GM19035 (cell line): ENCODE measurements around the gene MYH14.

Source experiments
- ATAC-seq: cut with Tn5 transposase; IDR thresholded peaks from one replicate; pipeline ENCODE4 v1.9.1; 2021; ENCODE audit not compliant: unreplicated experiment

Gene MYH14

DNA sequence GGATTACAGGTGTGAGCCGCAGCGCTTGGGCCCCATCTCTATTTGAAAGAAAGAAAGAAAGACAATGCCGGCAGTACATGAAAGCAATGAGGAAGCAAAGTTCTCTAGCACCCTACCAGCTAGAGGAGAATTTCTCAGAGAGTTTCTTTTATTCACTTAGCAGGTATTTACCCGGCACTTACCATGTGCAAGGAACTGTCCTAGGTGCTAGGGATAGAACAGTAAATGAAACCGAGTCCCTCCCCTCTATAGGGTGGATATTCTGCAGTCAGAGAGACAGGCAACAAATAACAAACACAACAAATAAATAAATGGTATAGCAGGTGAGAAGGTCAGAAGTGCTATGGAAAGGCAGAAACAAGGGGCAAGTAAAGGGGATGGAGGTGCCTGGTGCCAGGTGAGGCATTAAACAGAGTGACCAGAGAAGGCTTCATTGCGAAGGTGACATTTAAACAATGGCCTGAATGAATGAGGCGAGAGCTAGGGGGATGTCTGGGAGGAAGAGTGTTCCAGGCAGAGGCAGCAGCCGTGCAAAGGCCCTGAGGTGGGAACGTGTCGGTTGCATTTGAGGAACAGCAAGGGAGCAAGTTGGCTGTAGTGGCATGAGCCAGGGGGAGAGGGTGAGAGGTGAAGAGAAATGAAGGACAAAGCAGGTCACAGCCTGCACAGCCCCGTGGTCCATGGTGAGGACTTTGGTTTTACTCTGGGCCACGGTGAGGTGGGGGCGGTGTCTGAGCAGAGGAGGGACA, 10.8 kb upstream of the MYH14 start:
- ATAC-seq: no peak

DNA sequence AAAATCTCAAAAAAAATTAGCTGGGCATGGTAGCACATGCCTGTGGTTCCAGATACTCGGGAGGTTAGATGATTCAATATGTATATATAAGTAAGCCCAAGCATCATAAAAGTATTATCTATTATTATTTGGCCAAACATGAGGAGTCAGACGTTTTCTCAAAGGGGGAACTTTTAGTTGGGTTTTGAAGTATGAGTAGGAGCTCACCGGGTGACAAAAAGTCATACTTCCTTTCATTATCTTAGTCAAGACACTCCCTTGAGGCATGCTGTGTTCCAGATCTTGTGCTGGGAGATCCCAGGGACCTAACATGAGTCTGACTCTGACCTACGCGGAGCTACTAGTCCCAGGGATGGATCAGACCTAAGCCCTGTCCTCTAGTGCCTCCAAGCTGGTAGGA, 8.2 kb upstream of the MYH14 start:
- no peak for ATAC-seq

DNA sequence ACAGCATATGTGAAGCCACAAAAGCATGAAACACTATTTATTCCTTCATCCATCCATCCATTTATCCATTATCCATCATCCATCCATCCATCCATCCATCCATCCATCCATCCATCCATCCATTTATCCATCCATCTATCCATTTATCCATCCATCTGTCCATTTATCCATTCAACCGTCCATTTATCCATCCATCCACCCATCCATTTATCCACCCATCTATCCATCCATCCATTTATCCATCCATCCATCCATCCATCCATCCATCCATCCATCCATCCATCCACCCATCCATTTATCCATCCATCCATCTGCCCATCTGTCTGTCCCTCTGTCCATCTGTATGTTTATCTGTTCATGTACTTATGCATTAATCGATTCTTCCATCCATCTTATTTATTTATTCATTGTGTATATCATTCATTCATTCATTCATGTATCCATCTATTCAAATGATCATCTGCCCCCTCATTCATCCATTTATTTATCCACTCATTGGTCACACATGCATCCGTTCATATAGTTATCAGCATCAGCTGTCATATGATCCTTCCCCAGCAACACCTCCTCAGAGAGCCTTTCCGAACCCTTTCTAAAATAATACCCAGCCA, 7.0 kb upstream of the MYH14 start:
- no peak for ATAC-seq

DNA sequence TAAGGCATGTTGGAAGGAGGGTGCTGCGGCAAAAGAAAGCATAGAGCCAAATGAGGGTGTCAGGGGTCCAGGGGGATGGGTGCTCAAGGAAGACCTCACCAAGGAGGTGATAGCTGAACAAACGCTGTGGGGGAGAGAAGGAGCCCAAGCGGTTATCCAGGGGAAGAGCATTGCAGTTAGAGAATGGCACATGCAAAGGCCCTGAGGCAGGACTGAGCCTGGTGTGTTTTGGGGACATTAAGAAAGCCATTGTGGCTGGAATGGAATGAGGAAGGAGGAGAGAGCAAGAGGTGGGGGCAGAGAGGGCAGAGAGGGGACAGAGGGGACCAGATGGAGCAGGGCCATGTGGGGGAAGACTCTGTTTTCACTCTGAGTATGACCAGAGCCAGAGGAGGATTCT, 6.1 kb upstream of the MYH14 start:
- ATAC-seq: no peak

DNA sequence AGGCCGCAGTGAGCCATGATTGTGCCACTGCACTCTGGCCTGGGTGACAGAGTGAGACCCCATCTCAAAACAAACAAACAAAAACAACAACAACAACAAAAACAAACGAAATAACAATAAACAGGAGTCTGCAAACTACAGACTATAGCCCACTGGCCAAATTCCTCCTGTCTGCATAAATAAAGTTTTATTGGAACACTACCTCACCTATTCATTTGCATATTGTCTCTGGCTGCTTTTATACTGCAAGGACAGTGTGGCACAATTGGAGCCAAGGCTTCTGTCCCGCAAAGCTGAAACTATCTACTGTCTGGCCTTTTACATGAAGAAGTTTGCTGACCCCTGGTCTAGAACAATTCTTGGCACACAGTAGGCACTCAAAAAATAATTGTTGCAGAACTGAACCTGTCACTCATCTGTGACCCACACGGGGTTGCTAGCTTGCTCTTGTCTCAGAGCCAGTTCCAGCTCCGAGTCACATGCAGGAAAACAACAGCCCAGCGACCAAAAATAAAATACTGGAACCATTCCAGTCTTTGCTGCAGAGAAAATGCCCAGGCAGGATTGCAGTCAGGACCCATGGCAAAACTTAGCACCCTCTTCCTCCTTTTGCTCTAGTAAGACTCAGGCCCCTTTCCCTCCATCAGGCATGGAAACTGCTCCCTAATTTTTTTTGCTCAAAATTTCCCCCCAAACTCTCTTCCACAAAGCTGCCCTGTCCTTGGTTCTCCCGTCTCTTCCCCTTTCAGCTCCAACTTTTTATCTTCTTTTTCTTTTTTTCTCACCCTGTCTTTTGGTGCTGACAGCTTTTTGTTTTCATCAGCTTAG, 4.8 kb upstream of the MYH14 start:
- no peak for ATAC-seq

DNA sequence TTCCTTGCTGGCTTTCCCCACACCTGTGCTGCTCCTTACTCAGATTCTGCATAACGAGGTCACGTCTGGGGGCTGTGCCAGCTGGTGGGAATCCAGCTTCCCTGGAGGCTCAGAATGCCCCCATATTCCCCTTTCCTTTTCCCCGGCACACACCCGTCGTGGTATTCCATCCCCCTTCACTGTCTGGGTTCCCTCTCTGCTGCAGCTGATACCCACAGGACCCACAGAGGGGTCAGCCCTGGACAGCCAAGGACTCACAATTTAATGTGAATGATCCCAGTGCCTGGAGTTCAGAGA, 4.2 kb upstream of the MYH14 start:
- ATAC-seq: no peak

DNA sequence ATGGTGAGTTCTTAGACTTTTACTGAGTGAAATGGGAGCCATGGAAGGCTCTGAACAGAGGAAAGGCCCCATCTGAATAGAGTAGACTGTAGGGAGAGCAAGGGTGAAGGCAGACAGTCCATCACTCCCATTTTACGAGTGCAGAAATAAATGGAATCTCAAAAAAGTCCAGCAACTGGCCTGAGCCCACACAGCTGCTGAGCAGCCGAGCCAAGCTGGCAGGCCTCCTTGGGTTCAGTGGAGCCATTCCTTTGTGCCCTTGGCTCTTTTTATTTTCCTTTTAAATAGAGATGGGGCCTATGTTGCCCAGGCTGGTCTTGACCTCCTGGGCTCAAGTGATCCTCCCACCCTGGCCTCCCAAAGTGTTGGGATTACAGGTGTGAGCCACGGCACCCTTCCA, 1.0 kb upstream of the MYH14 start:
- no peak for ATAC-seq

DNA sequence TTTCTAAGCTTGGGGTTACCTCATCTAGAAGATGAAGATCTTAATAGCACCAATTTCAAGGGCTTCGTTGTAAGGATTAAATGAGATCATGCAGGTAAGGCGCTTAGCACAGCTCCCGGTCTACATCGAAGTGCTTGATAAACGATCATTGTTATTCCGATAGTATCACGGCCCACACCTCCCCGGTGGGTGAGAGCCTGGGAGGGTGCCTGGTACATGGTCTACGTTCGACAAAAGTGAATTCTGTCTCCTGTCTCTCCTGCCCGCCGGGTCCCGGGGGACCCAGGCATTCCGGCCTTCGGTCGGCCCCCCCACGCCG, 501 bp upstream of the MYH14 start:
- no peak for ATAC-seq

DNA sequence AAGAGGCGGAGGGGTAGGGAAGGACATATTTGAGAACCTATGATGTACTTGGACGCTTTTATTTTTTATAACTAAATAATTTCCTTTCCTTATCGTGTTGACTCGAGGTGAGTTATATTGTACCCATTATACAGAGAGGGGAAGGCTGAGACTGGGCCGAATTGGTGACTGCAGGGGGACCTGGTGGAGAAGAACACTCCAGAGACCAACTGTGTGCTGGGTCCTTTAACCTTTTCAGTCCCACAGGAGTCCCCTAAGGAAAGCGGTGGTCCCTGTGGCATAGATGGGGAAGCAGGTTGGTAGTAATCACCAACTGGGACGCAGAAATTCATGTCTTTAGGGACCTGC, 633 bp downstream of the MYH14 start:
- no peak for ATAC-seq

DNA sequence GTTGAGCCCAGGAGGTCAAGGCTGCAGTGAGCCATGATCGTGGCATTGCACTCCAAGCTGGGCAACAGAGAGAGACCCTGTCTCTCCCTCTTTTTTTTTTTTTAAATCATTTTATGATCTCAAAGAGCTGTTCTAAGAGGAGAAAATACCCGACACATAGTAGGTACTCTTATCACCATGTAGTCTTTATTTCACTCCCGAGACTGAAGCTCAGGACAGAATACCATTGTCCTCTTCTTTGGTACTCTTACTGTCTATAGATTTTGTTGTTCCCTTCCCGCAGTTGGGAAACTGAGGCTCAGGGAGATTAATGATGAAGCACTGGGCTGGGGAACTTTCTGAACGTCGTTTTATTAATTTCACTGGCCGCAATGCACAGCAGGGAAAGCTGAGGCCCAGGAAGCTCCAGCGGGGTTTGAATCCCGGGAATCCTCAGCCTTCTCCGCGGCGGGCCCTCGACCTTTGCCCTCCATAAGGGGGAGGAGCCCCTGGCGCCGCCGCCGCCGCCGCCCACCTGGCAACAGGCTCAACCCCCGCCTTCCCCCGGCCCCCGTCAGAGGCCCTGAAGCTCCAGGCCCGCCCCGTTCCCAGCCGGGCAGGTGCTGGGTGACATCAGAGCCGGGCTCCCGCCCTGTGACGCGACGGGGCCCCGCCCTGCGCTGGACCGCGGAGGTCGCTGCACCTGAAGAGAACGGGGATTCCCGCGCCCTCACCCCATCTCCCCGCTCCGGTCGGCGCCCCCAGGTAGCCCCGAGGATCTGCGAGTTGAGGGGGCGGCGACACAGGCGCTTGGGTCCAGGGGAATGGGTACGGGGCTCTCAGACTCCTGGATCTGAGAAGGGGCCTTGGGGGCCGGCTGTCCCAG, 1.6 kb downstream of the MYH14 start:
- no peak for ATAC-seq

DNA sequence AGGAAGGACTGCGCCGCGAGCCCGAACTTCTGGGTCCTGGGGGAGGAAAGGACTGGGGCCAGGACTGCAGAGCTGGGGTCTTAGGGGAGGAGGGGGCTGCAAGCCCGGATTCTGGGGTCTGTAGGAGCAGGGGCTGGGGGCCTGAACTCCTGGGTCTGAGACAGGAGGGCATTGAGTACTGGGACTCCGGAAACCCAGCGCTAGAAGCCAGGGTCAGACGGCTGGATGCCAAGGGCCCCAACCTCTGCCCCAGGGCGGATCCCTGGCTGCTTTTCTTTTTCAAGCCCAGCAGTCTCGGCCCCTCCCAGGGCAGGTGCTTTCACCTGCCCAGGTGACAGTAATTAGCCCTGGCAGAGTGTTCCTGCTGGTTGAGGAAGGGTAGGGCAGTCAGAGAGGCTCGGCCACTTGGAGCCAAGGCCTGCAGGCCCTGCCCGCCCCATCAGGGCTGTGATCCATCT, 2.3 kb downstream of the MYH14 start:
- no peak for ATAC-seq

DNA sequence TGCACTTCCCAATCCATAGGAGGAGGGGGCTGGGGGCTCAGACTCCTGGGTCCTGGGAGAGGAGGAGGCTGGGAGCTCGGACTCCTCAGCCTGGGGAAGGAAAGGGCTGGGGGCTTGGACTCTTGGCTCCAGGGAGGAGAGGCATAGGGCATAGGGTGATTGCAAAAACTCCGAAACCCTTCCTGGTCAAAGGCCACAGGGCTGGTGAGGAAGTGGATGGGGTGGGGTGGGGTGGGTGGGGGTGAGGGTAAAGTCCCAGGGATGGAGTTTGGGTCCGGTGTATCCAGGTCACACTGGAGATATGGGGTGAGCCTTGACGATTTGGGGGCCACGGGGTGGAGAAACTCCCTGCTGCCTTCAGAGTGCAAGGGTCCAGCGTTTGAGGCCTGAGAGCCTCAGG, 2.8 kb downstream of the MYH14 start:
- ATAC-seq: no peak

DNA sequence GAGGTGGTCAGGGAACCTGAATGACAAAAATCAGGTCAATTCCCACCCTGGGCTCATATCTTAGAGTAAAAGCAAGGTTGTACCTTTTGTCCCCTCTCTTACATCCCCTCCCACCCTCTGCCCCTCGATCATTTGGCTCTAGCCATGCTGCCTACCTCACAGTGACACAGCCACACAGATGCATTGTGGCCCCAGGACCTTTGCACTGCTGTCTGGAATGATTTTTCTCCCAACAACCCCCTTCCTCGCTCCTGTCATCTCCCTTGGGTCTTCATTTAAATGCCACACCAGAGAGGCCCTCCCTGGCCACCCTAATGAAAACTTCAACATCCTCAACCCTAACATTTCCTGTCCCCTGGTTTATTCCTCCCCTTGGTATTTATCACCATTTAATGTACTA, 4.3 kb downstream of the MYH14 start:
- no peak for ATAC-seq

DNA sequence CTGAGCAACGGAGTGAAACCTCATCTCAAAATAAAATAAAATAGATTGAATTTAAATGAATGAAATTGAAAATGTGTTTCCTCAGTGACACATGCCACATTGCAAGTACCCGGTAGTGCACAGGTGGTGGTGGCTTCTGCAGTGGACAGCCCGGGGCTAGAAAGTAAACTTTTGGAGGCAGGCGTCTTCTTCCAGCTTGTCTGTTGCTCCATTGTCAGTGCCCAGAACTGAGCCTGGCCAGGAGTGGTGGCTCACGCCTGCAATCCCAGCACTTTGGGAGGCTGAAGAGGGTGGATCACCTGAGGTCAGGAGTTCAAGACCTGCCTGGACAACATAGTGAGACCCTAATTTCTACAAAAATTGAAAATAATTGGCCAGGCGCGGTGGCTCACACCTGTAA, 5.7 kb downstream of the MYH14 start:
- no peak for ATAC-seq

DNA sequence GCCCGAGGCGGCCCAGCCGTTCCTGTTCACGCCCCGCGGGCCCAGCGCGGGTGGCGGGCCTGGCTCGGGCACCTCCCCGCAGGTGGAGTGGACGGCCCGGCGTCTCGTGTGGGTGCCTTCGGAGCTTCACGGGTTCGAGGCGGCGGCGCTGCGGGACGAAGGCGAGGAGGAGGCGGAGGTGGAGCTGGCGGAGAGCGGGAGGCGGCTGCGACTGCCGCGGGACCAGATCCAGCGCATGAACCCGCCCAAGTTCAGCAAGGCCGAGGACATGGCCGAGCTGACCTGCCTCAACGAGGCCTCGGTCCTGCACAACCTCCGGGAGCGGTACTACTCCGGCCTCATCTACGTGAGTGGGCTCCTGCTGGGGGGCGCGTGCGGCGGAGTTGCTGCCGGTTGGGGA, 7.0 kb downstream of the MYH14 start:
- ATAC-seq: no peak

DNA sequence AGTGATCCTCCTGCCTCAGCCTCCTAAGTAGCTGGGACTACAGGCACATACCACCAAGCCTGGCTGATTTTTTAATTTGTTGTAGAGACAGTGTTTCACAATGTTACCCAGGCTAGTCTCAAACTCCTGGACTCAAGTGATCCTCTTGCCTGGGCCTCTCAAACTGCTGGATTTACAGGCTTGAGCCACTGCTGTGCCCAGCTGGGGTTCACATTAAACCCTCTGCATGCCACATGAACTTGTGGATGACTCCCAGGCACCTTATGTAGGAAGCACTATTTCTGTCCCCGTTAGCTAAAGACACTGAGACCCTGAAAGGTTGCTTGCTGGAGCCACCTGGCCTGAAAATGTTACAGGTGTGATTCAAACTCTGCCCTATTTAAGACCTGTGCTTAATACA, 10.5 kb downstream of the MYH14 start:
- ATAC-seq: no peak

DNA sequence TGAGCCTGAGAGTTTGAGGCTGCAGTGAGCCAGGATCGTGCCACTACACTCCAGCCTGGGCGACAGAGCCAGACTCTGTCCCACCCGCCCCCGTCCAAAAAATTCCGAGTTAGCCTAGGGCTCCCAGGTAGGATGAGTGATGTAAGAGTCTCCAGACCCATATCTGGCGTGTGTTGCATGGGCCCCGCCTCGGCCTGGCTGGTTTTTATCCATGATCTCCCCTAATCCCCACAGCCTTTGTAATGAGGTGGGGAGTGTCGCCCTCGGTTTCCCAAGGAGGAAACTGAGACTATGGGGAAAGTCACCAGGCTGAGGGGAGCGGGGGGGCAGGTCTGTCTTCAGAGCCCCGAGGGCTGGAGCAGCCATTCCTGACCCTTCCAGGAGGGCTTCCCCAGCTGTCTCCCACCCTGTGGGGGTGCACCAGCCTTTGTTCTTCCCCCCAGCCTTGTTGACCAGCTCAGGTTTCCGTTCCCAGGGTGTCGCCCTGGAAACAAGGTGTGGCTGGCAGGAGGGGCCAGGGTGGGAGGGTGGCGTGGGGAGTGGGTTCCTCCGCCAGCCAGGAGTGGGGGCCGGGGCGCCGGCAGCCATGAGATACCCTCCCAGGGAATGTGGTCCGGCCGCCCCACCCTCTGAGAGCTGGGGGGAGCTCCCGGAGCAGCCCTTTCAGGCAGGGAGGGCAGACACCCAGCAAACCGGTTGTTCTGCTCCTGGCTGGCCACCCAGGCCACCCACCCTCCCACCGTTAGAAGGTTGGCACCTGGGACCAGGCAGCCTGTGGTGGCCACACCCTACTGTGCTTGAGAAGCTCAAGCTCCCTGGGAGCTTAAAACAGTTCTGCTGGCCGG, 11.5 kb downstream of the MYH14 start:
- ATAC-seq: no peak

DNA sequence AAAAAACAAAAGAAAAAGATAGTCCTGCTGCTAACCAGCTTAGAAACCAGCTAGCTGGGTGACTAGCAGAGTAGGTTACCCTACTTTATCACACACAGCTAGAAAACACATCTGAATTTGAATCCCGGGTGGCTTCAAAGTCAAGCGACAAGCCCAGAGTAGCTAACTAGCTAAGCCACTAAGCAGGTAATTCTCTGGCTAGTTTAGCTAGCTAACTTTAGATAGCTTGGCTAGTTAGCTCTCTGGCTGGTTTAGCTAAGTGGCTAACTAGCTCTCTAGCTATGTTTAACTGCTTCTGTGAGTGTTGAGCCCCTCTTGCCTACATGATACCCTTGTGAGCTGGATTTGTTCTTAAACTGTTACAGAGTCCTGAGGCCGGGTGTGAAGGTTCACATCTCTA, 12.4 kb downstream of the MYH14 start:
- ATAC-seq: no peak

DNA sequence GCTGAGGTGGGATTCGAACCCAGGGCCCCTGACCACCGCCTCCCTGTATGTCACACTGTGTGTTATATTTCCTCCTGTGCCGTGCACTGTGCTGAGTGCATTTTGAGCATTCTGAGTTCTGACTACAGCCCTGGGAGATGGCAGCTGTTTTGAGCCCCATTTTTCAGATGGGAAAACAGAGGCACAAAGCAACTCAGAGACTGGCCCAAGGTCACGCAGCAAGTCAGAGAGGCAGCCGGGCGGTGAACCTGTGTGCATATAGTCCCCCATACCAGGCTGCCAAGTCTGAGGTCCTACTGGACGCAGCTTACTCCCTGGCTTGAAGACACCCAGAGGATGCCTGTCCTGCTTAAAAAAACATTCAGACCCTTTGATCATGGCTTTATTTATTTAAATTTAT, 17.7 kb downstream of the MYH14 start:
- no peak for ATAC-seq

DNA sequence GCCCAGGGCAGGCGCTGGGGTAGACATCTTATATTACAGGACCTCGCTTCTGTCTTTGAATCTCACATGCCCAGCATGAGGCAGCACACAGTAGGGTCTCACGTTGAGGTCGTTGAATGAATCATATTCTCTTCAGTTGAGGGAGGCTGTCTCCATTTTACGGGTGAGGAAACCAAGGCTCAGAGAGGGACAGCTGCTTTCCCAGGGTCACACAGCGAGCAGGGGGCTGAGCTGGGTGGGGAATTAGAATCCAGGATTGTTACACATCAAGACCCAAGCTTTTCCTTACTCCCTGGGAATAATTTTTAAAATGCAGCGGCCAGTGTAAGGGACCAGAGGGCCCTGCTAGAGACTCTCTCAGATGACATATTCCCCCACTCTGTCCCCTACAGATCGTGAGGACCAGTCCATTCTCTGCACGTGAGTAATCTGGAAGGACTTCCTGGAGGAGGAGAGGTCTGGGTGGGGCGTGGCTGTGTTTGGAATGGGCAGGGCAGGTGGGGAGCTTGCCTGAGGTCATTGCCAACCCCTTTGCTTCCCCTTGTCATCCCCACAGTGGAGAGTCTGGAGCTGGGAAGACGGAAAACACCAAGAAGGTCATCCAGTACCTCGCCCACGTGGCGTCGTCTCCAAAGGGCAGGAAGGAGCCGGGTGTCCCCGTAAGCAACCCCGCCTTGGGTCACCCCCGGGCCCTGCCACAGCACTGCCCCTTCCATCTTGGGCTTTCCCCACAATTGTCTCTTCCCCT, 19.4 kb downstream of the MYH14 start:
- no peak for ATAC-seq
